CD1c-positive myeloid dendritic cell (primary cell): ENCODE results near the gene FBXO7.

ENCODE experiments used
- DNase-seq: peaks from one replicate; pipeline ENCODE4 v3.0.0-alpha.2; 2016; ENCODE audit errors: extremely low spot score

Gene FBXO7

DNA sequence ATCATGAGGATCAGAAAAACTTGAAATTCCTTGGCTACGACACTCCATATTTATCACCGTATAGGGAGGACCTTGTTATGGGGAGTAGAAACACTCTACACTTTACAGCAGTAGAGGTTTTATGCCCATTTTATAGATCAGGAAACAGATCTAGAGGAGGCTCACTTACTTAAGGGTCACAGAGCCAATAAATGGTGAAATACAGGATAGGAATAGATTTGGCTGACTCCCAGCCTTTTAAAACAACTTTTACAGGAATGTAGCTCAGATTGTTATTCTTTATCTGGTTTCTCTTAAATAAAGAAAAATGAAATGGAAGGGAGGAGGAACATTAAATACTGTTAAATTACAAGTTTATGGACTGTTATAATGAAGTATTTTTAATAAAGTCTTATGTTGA is 14.8 kb downstream of the FBXO7 start:
- DNase-seq, result no peak

DNA sequence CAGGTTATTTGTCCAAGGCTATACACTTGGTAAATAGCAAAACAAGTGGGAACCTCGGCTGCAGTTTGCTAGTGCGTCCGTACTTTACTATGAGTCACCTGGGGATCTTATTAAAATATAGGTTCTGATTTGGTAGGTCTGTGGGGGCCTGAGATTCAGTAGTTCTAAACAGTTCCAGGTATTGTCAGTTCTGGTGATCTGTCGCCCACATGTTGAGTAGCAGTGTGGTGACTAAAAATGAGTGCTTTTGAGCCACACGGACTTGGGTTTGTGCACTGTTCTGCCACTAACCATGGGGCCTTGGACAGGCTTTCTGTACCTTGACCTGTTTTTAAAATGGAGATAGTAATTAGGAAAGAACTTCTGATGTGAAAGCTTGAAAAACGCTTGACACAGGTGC is 15.7 kb downstream of the FBXO7 start:
- DNase-seq, result no peak

DNA sequence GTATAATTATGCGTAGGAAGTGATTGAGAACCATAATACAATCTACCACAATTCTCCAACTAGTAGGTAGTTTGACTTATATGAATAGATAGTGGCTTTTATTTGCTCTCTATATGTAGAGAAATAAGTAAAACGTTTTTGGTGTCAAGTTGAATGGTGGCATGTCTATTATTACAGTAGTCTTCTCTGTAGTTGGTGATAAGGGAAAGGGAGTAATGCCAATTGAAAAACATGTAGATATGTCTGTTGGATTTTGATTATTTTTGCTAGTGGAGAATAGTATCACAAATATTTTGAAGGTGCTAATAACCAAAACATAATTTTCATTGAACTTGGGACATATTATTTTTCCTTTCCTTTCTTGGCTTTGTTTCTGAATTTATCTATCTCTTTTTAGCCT is 17.5 kb downstream of the FBXO7 start:
- no peak for DNase-seq

DNA sequence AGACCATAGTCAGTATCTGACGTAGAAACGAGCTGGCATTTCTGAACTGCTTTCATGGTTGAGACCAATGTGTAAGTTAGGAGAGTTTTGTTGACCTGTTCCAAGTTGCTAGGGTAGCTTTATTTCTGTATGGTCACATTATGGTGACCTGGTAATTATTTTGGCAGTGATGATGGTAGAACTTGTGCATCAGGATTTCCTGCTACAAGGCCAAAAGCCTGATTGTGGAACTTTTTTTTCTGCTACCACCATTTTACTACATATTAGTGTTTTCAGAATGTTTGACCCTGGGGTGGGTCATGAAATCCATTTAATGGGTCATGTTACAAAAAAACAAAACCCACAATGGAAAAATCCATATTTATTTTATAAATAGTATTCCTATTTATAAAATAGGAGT is 18.9 kb downstream of the FBXO7 start:
- DNase-seq, result no peak

DNA sequence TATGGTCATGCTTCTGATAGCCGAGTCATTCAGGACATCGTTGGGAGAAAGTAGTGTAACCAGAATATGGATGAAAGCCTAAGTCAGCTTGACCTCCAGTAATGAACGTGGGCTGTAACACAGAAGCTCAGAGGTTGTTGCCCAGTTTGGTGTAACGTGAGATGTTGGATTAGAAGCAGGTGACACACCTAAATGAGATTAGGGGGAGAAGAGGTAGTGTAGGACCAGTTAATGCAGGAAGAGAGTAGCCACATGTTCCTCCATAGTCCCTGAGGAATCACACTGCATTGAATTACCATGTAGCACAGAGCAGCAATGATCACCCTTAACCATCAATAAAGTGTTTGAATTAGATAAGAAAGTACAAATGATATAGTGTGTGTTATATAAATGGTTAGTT is 20.4 kb downstream of the FBXO7 start:
- DNase-seq, result no peak

GRCh38 chr22:32499666-32500065 is 25.1 kb downstream of the FBXO7 start:
- DNase-seq, result no peak

DNA sequence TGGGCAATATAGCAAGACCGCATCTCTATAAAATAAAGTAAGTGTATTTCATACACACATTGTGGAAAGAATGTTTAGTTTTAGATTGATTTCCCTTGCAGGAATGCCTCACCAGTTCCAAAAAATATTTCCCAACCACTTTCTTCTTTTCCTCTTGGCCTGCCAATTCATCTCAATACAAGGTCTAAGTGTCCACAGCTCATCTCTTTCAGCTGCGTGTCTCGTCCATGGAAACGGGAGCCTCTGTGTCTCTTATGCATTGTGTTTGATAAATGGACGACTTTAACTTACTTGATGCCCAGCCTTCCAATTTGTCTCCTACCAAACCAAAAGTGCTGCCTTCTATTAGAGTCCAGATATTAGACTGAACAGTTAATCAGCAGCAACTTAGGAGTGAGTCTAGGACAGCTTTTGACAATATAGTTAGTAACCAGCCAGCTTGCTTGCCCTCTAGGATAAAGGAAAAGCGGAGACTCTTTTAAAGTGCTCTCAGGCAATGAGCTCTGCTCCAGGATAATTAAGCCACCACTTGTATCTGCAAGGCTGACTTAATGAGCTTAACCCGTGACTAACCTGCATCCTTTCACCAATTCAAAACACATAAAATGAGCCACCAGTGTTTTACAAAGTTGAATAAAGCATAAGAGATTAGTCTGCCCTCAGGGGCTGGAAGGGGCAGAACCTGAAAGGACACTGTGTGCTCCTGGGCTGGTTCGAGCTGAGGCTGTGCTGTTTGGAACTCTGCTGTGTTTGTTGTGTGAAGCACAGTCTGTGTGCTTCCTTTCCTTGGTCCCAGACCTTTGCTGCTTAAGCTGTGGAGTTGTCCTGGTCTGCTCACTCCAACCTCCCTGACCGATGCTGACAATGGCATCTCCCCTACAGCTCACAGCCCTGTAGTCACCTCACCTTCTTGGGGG is 27.5 kb downstream of the FBXO7 start:
- DNase-seq, result no peak

DNA sequence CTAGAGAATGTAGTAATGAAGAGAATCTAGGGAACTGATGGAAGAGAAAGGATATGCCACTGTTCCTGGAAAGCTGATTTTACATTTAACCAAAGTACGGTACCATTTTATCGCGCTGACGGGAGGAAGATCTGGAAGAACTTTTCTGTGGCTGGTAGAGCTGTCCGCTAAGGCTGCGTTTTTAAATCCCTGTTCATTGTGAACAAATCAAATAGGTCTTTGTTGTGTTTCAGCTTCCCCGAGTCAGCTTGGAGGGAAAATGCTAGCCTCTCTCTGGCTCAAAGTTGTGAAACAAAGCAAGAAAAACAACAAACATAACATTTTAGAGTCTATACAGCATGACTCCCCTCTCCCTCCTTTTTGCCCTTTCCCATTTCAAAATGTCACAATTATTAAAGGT is 34.4 kb downstream of the FBXO7 start:
- DNase-seq, result no peak

GRCh38 chr22:32511274-32511673 is 36.7 kb downstream of the FBXO7 start:
- DNase-seq, result no peak

DNA sequence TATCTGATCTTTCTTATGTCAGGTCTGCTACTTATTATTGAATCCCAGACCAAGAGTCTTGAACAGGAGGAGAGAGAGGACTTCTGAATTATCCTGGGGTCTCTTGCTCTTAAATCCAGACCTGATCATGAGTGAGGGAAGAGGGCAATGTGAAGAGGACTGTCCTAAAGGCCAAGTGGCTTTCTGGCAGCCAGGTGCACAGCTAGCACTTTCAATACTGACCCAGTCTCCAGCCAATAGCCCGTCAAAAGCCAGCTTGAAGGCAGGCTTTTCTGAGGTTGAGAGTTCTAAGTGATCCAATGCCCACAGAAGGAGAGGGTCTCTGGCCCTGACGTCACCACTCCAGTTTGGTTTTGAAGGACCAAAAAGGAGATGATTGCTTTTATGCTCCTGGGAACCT is 37.2 kb downstream of the FBXO7 start:
- DNase-seq, result no peak

DNA sequence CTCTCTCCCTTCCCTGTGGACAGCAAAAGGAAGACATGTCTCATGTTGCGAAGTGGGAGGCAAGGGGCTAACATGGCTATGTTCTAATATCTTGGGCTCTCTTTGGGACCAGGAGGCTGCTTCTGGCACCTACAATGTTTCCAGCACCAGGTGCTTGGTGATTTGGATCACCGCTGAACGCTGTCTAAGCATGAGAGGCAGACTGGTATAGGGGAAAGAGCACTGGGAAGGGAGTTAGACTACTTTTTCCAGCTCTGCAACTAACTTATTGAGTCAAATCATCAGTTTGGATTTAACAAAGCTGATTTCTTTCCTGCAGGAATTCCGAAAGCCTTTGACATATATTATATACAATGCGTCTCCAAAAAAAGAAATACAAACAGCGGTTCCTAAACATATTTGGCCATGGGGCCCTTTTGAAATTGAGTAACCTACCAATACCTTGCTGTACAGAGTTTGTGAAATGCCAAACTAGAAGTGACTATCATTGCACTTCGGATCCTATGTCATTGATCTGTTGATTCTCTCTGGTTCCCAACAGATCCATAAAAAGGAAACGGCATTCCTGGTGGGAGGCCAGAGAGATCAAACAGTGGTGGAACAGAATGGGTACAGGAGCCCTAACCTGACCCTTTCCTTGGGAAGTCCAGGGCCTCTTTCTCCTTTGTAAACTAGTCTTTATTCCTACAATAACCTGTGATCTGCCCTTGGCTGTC is 37.8 kb downstream of the FBXO7 start:
- DNase-seq, result no peak

- DNase-seq, result no peak
Observed at GRCh38 chr22:32515084-32515483, 40.5 kb downstream of the FBXO7 start.

GRCh38 chr22:32517488-32517887 is 42.9 kb downstream of the FBXO7 start:
- no peak for DNase-seq

DNA sequence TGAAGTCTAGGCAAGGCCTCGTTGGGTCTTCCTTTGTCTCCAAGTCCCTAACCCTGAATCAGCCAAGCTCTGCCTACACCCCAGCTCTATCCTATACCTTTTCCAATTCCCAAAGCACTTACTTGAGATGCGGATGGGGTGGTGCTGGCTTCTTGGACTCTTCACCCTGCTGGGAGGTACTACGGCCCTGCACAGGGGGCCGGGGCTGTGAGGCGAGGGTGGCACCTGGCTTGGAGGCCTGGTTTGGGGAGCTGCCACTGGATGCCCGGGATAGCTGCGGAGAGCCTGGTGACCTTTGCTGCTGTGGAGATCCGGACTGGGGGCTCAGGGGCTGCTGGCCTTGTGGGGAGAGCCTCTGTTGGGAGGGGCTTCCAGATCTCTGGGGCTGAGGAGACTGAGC is 43.3 kb downstream of the FBXO7 start:
- no peak for DNase-seq

GRCh38 chr22:32518381-32518780 is 43.8 kb downstream of the FBXO7 start:
- DNase-seq, result no peak

- DNase-seq, result no peak
Observed at GRCh38 chr22:32518848-32519247, 44.2 kb downstream of the FBXO7 start.

DNA sequence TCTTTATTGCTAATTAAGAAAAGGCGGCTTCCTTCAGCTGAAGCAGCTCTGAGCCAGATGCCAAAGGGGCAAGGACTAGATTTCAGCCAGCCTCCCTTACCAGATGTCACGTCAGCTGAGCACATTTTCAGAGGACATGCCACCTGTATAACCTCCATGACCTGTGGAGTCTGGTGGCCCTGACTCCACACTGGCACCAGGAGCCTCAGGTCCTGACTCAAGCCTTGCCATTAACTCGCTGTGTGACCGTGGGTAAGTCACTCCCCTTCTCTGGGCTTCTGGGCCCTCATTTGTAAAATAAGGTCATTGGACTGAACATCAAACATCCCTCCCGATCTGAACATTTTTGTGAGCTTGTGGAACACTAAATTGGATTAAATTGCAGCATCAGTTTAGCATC is 46.0 kb downstream of the FBXO7 start:
- DNase-seq, result no peak

DNA sequence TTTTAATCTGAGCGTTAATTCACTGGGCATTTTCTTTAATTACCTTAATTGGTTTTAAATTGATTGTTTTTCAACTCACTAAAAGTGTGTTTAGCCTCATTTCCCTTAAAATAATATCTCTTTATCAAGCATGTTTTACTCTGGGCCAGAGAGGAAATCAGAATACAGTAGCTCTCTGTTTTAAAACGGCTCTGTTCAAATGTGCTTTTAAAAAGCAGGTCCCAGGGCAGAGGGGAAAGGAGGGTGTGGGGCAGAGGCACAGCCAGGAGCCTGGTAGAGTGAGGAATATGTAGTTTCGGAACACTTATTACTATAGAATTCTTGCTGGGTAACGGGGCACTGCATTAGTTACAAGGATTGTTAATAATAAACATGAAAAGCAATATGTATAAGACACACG is 47.6 kb downstream of the FBXO7 start:
- no peak for DNase-seq

- DNase-seq, result no peak
Observed at GRCh38 chr22:32527756-32528155, 53.1 kb downstream of the FBXO7 start.

DNA sequence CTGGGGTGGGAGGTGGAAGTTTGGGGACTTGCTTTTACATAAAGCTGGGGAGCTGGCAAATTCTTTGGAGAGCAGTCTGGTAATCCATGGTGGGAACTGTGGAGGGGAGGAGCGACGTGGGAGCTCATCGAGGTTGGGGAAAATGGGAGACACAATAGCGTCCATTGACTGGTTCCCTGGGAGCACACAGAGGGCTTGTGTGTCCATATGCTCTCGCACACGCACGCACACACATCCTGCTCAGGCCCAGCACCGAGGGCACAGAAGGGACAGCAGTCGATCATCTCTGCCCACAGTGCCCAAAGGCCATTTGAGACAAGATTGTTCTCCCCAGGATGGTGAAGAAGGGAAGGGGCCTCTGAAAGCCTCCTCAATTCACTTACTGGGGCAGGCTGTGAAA is 53.7 kb downstream of the FBXO7 start:
- no peak for DNase-seq

DNA sequence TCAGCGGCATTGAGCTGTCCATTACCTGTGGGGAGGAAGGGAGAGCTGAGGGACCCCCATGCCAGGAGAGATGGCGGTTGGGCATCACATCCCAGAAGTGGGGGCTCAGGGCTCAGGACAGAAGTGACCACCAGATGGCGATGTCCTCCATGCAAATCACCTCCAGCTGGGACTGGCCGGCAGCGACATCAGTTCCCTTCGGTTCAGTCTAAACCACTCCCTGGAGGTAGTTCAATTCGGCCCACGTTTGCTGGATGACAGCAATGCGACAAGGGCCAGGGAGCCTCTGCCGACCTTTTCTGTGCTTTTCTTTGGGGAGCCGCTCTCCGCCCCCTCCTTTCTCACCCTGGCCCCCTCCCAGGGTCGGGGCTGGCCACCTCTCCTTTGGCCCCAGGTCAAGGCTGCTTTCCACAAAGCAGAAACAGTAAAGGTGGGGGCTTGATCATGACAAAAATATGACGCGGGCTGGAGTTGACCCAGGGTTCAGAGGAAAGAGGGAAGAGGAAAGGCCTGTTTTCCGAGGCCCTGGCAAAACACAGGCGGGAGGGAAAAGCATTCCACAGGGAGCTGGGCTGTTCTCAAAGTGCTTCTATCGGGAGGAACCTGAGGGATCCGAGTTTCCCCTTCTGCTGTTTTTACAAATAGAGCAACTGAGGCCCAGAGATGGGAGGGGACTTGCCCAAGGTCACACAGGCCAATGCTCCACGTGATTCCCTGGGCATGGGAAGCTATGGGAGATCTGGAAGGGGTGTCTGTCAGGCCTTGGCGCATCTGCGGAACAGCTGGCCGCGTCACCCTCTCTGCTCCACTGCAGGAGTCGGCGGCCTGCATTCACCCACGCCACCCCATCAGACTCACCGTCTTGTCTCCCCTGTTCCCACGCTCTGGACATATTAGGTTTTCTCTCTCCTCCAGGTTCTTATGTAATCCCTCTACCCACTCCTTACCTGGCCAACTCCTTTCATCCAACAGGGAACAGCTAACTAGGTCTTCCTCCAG is 54.7 kb downstream of the FBXO7 start:
- peak; percentile 78 for DNase-seq

DNA sequence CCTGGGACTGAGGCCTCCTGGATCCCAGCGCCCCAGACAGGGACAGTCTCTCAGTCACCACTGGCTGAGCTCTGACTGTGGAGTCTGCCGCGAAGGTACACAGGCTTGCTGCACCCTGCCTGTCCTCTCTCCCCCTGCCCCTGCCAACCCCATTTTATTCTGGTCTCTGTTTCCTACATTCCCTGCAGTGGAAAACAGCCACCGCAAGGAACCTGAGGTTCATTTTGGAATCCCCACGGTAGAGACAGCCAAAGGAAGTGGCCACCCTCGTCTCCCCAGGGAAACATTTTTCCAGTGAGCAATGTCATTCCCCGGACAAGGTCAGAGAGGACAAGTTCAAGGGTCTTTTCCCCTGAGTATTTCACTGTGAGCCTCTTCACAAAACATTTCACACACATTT is 56.6 kb downstream of the FBXO7 start:
- DNase-seq, result no peak
